ENCODE results near the gene RAB40C. TPM values are rescaled to one million over a fixed set of nuclear protein-coding genes. Genes with fewer than 3 reads are reported as not detected.

The RAB40C gene
- total RNA-seq, 1 experiment from 2014 or later, result 11.9 TPM

DNA sequence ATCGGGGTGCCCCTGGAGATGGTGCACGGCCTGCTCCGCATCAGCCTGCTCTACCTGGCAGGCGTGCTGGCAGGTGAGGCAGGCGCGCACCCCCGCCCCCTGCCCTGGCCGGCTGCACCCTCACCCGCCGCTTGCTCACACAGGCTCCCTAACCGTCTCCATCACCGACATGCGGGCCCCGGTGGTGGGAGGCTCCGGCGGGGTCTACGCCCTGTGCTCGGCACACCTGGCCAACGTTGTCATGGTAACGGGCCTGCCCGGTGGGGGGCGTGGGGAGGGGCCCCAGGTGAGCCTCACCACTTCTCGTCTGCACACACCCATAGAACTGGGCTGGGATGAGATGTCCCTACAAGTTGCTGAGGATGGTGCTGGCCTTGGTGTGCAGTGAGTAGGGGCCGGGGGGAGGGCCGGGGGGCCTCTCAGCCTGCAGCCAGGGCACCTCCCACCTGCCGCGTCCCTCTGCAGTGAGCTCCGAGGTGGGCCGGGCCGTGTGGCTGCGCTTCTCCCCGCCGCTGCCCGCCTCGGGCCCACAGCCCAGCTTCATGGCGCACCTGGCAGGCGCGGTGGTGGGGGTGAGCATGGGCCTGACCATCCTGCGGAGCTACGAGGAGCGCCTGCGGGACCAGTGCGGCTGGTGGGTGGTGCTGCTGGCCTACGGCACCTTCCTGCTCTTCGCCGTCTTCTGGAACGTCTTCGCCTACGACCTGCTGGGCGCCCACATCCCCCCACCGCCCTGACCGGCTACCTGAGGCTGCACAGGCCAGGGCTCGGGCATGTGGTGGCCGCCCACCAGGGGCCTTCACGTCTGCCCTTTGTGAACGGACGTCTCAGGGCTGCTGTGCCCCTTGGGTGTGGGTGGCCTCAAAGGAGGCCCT, 87.7 kb downstream of the RAB40C start:
- DNase-seq (ENCODE audit: extremely low read depth, low read depth), result no peak

GRCh38 chr16:678209-678857, 88.5 kb downstream of the RAB40C start:
- no peak for DNase-seq (ENCODE audit: extremely low read depth, low read depth)

Small RNA genes within 50 kb of the gene (small RNA-seq; reads per million reads assigned to genes)
- 0.56 to 21.3 reads per million in 2 experiments for gene MIR3176
- 0 reads per million in 2 experiments for gene Z98883.1

Other genes with a start within 250 kb of the RAB40C start
- gene AXIN1, start 237.3 kb upstream of the RAB40C start, total RNA-seq (2014; rRNA removed; shearing (Covaris generic)), result 35.7 and 38.3 TPM in 2 replicates
- 100 and 116 TPM in 2 replicates for gene MRPL28, start 219.5 kb upstream of the RAB40C start, total RNA-seq (2014; rRNA removed; shearing (Covaris generic))
- gene PGAP6, start 208.1 kb upstream of the RAB40C start, total RNA-seq (2014; rRNA removed; shearing (Covaris generic)), result 29.6 and 34.7 TPM in 2 replicates
- 170 and 201 TPM in 2 replicates for gene NME4, start 192.9 kb upstream of the RAB40C start, total RNA-seq (2014; rRNA removed; shearing (Covaris generic))
- 15.7 and 16.9 TPM in 2 replicates for gene DECR2, start 188.2 kb upstream of the RAB40C start, total RNA-seq (2014; rRNA removed; shearing (Covaris generic))
- gene RAB11FIP3, start 164.4 kb upstream of the RAB40C start, total RNA-seq (2014; rRNA removed; shearing (Covaris generic)), result 20.8 and 22.4 TPM in 2 replicates
- 32.4 and 41.4 TPM in 2 replicates for gene CAPN15, start 62.4 kb upstream of the RAB40C start, total RNA-seq (2014; rRNA removed; shearing (Covaris generic))
- gene PRR35, start 29.7 kb upstream of the RAB40C start, total RNA-seq (2014; rRNA removed; shearing (Covaris generic)), result 0.05 TPM in 1 of 2 replicates, not detected in the other
- gene NHLRC4, start 23.1 kb upstream of the RAB40C start, total RNA-seq (2014; rRNA removed; shearing (Covaris generic)), result 0.12 and 0.35 TPM in 2 replicates
- 16.7 and 18.3 TPM in 2 replicates for gene PIGQ, start 20.1 kb upstream of the RAB40C start, total RNA-seq (2014; rRNA removed; shearing (Covaris generic))
- gene WFIKKN1, start 40.9 kb downstream of the RAB40C start, total RNA-seq (2014; rRNA removed; shearing (Covaris generic)), result 0.15 and 0.43 TPM in 2 replicates
- 84.3 and 106 TPM in 2 replicates for gene METTL26, start 46.2 kb downstream of the RAB40C start, total RNA-seq (2014; rRNA removed; shearing (Covaris generic))
- gene MCRIP2, start 51.8 kb downstream of the RAB40C start, total RNA-seq (2014; rRNA removed; shearing (Covaris generic)), result 60.2 and 87.0 TPM in 2 replicates
- gene WDR90, start 59.3 kb downstream of the RAB40C start, total RNA-seq (2014; rRNA removed; shearing (Covaris generic)), result 13.1 and 14.6 TPM in 2 replicates
- gene RHOT2, start 78.1 kb downstream of the RAB40C start, total RNA-seq (2014; rRNA removed; shearing (Covaris generic)), result 39.6 and 47.4 TPM in 2 replicates
- gene RHBDL1, start 85.6 kb downstream of the RAB40C start, total RNA-seq (2014; rRNA removed; shearing (Covaris generic)), result 2.2 and 2.3 TPM in 2 replicates
- gene STUB1, start 90.3 kb downstream of the RAB40C start, total RNA-seq (2014; rRNA removed; shearing (Covaris generic)), result 69.3 and 83.1 TPM in 2 replicates
- gene JMJD8, start 94.3 kb downstream of the RAB40C start, total RNA-seq (2014; rRNA removed; shearing (Covaris generic)), result 46.5 and 52.1 TPM in 2 replicates
- gene WDR24, start 100.3 kb downstream of the RAB40C start, total RNA-seq (2014; rRNA removed; shearing (Covaris generic)), result 8.8 and 10.2 TPM in 2 replicates
- 1.7 and 2.0 TPM in 2 replicates for gene FBXL16, start 115.7 kb downstream of the RAB40C start, total RNA-seq (2014; rRNA removed; shearing (Covaris generic))
- 30.3 and 61.8 TPM in 2 replicates for gene METRN, start 125.1 kb downstream of the RAB40C start, total RNA-seq (2014; rRNA removed; shearing (Covaris generic))
- gene ANTKMT, start 131.1 kb downstream of the RAB40C start, total RNA-seq (2014; rRNA removed; shearing (Covaris generic)), result 19.9 and 22.9 TPM in 2 replicates
- 4.1 and 4.5 TPM in 2 replicates for gene CCDC78, start 136.4 kb downstream of the RAB40C start, total RNA-seq (2014; rRNA removed; shearing (Covaris generic))
- 9.3 and 11.7 TPM in 2 replicates for gene HAGHL, start 137.0 kb downstream of the RAB40C start, total RNA-seq (2014; rRNA removed; shearing (Covaris generic))
- 32.4 and 36.8 TPM in 2 replicates for gene CIAO3, start 150.9 kb downstream of the RAB40C start, total RNA-seq (2014; rRNA removed; shearing (Covaris generic))
- gene MSLN, start 170.7 kb downstream of the RAB40C start, total RNA-seq (2014; rRNA removed; shearing (Covaris generic)), result 0.29 and 0.54 TPM in 2 replicates
- gene RPUSD1, start 198.3 kb downstream of the RAB40C start, total RNA-seq (2014; rRNA removed; shearing (Covaris generic)), result 31.7 and 33.1 TPM in 2 replicates
- 10.9 and 12.1 TPM in 2 replicates for gene CHTF18, start 198.6 kb downstream of the RAB40C start, total RNA-seq (2014; rRNA removed; shearing (Covaris generic))
- not detected in 2 replicates for gene GNG13, start 210.7 kb downstream of the RAB40C start, total RNA-seq (2014; rRNA removed; shearing (Covaris generic))

Measured in NCI-H460 (cell line).